Right cardiac atrium (tissue), 5 donors: ENCODE results near the gene LRRC23. TPM values are rescaled to one million over a fixed set of nuclear protein-coding genes. Genes with fewer than 3 reads are reported as not detected.

ENCODE experiments used
- ATAC-seq, 2 donors: fragments of 200-7000 bp; cut with Tn5 transposase; one replicate each; pipeline versions ENCODE4 v1.8.0 to v1.9.1; 2020; ENCODE audit warnings: moderate library complexity in 2 of 2, mild to moderate bottlenecking in 1 of 2
- DNase-seq, 3 donors: peaks; one replicate each; pipeline ENCODE4 v3.0.0-alpha.2; 2020
- H3K27ac ChIP-seq: one replicate; pipeline ENCODE4 v1.5.1; 2013; ENCODE audit warnings: mild to moderate bottlenecking, low read length, control low read depth, moderate library complexity
- H3K27me3 ChIP-seq: one replicate; pipeline ENCODE4 v1.6.1; 2013; ENCODE audit not compliant: control insufficient read depth, insufficient read depth
- H3K4me1 ChIP-seq: one replicate; pipeline ENCODE4 v1.6.1; 2013; ENCODE audit warnings: low read length; ENCODE audit not compliant: control insufficient read depth, insufficient read depth
- H3K4me3 ChIP-seq: one replicate; pipeline ENCODE4 v1.5.1; 2013; ENCODE audit warnings: low read length, control low read depth
- H3K9me3 ChIP-seq: one replicate; pipeline ENCODE4 v1.6.1; 2013; ENCODE audit warnings: low read length; ENCODE audit not compliant: control insufficient read depth
- WGBS: extraction: QIAGEN DNeasy Blood & Tissue Kit; methylation state at CpG from one replicate; pipeline ENCODE4 v1.1.7; 2013; 5-methylcytosine and 5-hydroxymethylcytosine counted together
- intact Hi-C, 4 donors: fragments of 100-400 bp; cut with DNase I; formaldehyde crosslinking; loops; one replicate each; pipeline versions ENCODE4 v1.11.0 to v1.14.0; 2022 to 2023
- polyA plus RNA-seq: library from polyadenylated mRNA; stranded (reverse); fragments of 200-250 nt; gene quantifications from one replicate; pipeline ENCODE4 v1.2.3, GENCODE V29; 2013
- total RNA-seq, 4 donors: library from RNA; stranded (reverse); fragmentation: NEBNext Ultra II Directional; extraction: Animal tissue kit (Norgen Biotek cat#: 25700); gene quantifications; one replicate each; pipeline ENCODE4 v1.2.1, GENCODE V29; 2021
- donor health status: healthy with polysubstance abuse.
- donor health status: DM: no; HTN: yes; CAD: no.
- donor health status: DM: no; HTN: no; CAD: no.
- donor health status: DM: no; HTN: yes; CAD: no; lungs with severe emphysema.
- donor health status: DM: yes; HTN: yes; CAD: no.

The LRRC23 gene
- total and polyA plus RNA-seq, 5 donors, result 11.4 to 15.0 (median 12.7) TPM

GRCh38 chr12:6909421-6910145 is 5.0 kb downstream of the LRRC23 start:
- ATAC-seq (no peak), DNase-seq (no peak)
- no peaks in the 10 kb centered on the region for H3K27me3 ChIP-seq
- H3K27ac ChIP-seq, result no peak overlapping the region
- WGBS, result 89% methylated on average over 4 of the region's 4 CpGs
- H3K4me3 ChIP-seq, result no peak overlapping the region
- intact Hi-C loops, result no loop called here
- H3K9me3 ChIP-seq, result no peaks in the 10 kb centered on the region
- H3K4me1 ChIP-seq, result no peaks in the 10 kb centered on the region

DNA sequence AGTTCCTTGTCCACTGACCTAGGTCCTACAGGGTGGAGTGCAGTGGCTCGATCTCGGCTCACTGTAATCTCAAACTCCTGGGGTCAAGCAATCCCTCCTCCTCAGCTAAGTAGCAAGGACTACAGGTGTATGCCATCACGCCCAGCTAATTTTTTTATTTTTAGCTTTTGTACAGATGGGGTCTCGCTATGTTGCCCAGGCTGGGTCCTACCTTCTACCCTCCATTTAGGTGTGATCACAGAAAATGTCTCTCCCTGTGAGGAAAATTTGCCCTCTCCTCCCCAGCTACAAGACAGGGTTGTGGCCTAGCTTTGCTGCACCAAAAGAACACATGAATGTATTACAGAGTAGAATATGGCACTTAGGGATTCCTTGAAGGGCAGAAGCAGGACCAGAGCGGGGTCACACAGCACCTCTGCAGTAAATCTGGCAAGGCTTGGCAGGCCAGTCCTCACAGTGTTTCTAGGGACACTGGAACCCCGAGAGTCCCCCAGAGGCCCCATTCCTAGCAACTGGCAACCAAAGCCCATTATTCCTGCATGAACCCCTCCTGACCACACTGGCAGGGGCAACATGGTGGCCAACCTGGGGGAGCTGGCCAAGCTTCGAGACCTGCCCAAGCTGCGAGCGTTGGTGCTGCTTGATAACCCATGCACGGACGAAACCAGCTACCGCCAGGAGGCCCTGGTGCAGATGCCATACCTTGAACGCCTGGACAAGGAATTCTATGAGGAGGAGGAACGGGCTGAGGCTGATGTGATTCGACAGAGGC is 7.7 kb downstream of the LRRC23 start:
- DNase-seq (no peak), ATAC-seq (no peak)
- intact Hi-C loops, result no loop called here
- H3K9me3 ChIP-seq, result no peaks in the 10 kb centered on the region
- H3K4me1 ChIP-seq, result no peaks in the 10 kb centered on the region
- H3K27ac ChIP-seq, result no peak overlapping the region
- no peak overlapping the region for H3K4me3 ChIP-seq
- WGBS, result 86% methylated on average over 15 of the region's 15 CpGs
- H3K27me3 ChIP-seq, result no peaks in the 10 kb centered on the region

- ATAC-seq (peak; percentile 89 to 92), DNase-seq (peak; percentile 87 to 93 (median 92))
- Histone ChIP-seq H3K27ac (peak within 1 kb of the TSS; percentile 54), H3K27me3 (no peaks in the 10 kb centered on the region), H3K4me3 (peak within 1 kb of the TSS; percentile 91), H3K9me3 (no peaks in the 10 kb centered on the region), H3K4me1 (no peaks in the 10 kb centered on the region)
- under 1% methylated on average over 68 of the region's 68 CpGs for WGBS
- intact Hi-C loops, result no loop called here
These were observed 9.8 kb downstream of the LRRC23 start, which contains the start of gene ENO2 for GRCh38 chr12:6914246-6914946. Gene ENO2, plus strand, starts transcription at chr12:6914580. Its CDS starts 1,253 bp downstream, at chr12:6915833.

GRCh38 chr12:6914947-6915788 is 10.5 kb downstream of the LRRC23 start:
- no peak overlapping the region for H3K27ac ChIP-seq
- H3K4me1 ChIP-seq, result no peaks in the 10 kb centered on the region
- peak; percentile 7 to 19 for ATAC-seq
- intact Hi-C loops, result no loop called here
- H3K27me3 ChIP-seq, result no peaks in the 10 kb centered on the region
- WGBS, result 18% methylated on average over 29 of the region's 29 CpGs
- DNase-seq, result peak in 2 of 3 donors; percentile 48 to 77
- H3K4me3 ChIP-seq, result peak overlapping the region; percentile 91
- H3K9me3 ChIP-seq, result no peaks in the 10 kb centered on the region

DNA sequence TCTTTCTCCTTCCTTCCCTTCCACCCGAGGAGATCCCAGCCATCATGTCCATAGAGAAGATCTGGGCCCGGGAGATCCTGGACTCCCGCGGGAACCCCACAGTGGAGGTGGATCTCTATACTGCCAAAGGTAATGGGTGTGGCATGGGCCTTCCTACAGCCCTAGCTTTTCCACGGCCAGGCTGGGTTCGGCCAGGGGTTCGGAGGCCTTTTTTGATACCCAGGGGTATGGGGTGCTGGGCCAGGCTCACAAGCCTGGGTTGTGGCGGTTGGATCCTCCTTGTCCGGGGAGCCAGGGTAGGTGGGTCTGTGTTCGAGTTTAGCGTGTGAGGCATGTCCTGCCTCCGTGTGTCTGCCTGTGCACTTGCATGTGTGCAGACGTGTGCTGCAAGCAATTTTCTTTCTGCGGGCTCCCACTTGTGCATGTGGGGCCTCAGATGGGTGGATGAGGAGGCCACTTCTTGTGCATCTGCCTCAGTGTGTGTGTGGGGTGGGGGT is 11.2 kb downstream of the LRRC23 start:
- WGBS, result 77% methylated on average over 14 of the region's 14 CpGs
- Histone ChIP-seq H3K27me3 (no peaks in the 10 kb centered on the region), H3K9me3 (no peaks in the 10 kb centered on the region), H3K4me1 (no peaks in the 10 kb centered on the region), H3K27ac (no peak overlapping the region), H3K4me3 (no peak overlapping the region)
- intact Hi-C loops, result no loop called here
- DNase-seq (no peak), ATAC-seq (no peak)

- ATAC-seq (no peak), DNase-seq (peak in 1 of 3 donors; percentile 55)
- H3K4me1 ChIP-seq, result no peaks in the 10 kb centered on the region
- H3K27ac ChIP-seq, result no peak overlapping the region
- H3K9me3 ChIP-seq, result no peaks in the 10 kb centered on the region
- no peaks in the 10 kb centered on the region for H3K27me3 ChIP-seq
- intact Hi-C loops, result no loop called here
- H3K4me3 ChIP-seq, result no peak overlapping the region
- whole genome bisulfite sequencing, result 89% methylated on average over 11 of the region's 11 CpGs
These were observed 12.0 kb downstream of the LRRC23 start for GRCh38 chr12:6916426-6917200.

- WGBS, result 79% methylated on average over 14 of the region's 14 CpGs
- Histone ChIP-seq H3K9me3 (no peaks in the 10 kb centered on the region), H3K4me1 (no peaks in the 10 kb centered on the region), H3K27ac (no peak overlapping the region), H3K27me3 (no peaks in the 10 kb centered on the region), H3K4me3 (no peak overlapping the region)
- no peak for DNase-seq
- intact Hi-C loops, result no loop called here
- ATAC-seq, result no peak
These were observed 13.0 kb downstream of the LRRC23 start for GRCh38 chr12:6917491-6918231.

GRCh38 chr12:6919588-6919987 is 15.0 kb downstream of the LRRC23 start:
- H3K27me3 ChIP-seq, result no peaks in the 10 kb centered on the region
- H3K4me1 ChIP-seq, result peaks cover 2% of the 10 kb centered on the region
- no peak overlapping the region for H3K27ac ChIP-seq
- ATAC-seq (no peak), DNase-seq (peak in 1 of 3 donors; percentile 46)
- intact Hi-C loops, result no loop called here
- 64% methylated on average over 7 of the region's 7 CpGs for WGBS
- no peaks in the 10 kb centered on the region for H3K9me3 ChIP-seq
- no peak overlapping the region for H3K4me3 ChIP-seq

GRCh38 chr12:6921539-6921938 is 16.9 kb downstream of the LRRC23 start:
- intact Hi-C loops, result no loop called here
- H3K4me3 ChIP-seq, result no peak overlapping the region
- DNase-seq (peak in 1 of 3 donors; percentile 24), ATAC-seq (no peak)
- H3K9me3 ChIP-seq, result no peaks in the 10 kb centered on the region
- 82% methylated on average over 7 of the region's 7 CpGs for WGBS
- H3K27me3 ChIP-seq, result no peaks in the 10 kb centered on the region
- H3K4me1 ChIP-seq, result peaks cover 7% of the 10 kb centered on the region
- H3K27ac ChIP-seq, result no peak overlapping the region
